Left colon (tissue), 2 donors: Measurements from ENCODE around the gene CTNNA3. TPM values are rescaled to one million over a fixed set of nuclear protein-coding genes. Genes with fewer than 3 reads are reported as not detected.

Experiments
- ATAC-seq: fragments of 200-7000 bp; cut with Tn5 transposase; one replicate; pipeline ENCODE4 v1.9.1; 2020; ENCODE audit warnings: mild to moderate bottlenecking, moderate library complexity
- DNase-seq, 2 donors: peaks; one replicate each; pipeline ENCODE4 v3.0.0-alpha.2; 2020
- intact Hi-C, 2 donors: fragments of 100-400 bp; cut with DNase I in 1 of 2; cut with micrococcal nuclease in 1 of 2; formaldehyde crosslinking; loops; one replicate each; pipeline versions ENCODE4 v1.11.2 to v1.14.0; 2022; cut with DNase I, micrococcal nuclease
- total RNA-seq, 2 donors: library from RNA; stranded (reverse); fragmentation: NEBNext Ultra II Directional; extraction: Animal tissue kit (Norgen Biotek cat#: 25700); gene quantifications; one replicate each; pipeline ENCODE4 v1.2.1, GENCODE V29; 2021
- donor health status: DM: no; HTN: no; CAD: no.
- donor health status: DM: yes; HTN: yes; CAD: no.

Gene CTNNA3
- total RNA-seq, 2 donors from 2014 or later = 0.21 to 1.0 TPM

GRCh38 chr10:66942407-66942806 lies 753.6 kb downstream of the CTNNA3 start:
- ATAC-seq (no peak), DNase-seq (no peak)

DNA sequence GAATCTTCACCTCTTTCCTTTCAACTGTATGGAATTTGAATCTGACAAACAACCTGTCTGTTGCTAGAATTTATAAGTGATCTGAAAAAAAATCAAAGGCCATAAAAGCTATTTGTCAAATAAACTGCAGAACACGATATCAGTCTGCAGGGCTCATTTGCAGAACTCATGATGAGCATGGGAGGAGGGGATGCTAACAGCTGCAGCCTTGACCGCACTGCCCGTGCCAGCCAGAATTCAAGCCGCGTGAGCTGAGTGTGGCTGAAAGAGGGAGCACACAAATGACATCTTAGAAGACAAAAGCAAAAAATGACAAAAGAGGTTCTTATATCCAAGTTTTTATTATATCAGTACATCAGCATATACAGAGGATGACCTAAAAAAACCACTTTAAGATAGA lies 754.5 kb downstream of the CTNNA3 start:
- ATAC-seq = peak; percentile 40
- intact Hi-C loops = no loop called here
- peak in 1 of 2 donors; percentile 23 for DNase-seq

More at GRCh38 chr10:66942407-66942806, 753.6 kb downstream of the CTNNA3 start:
- intact Hi-C loops = no loop called here

DNA sequence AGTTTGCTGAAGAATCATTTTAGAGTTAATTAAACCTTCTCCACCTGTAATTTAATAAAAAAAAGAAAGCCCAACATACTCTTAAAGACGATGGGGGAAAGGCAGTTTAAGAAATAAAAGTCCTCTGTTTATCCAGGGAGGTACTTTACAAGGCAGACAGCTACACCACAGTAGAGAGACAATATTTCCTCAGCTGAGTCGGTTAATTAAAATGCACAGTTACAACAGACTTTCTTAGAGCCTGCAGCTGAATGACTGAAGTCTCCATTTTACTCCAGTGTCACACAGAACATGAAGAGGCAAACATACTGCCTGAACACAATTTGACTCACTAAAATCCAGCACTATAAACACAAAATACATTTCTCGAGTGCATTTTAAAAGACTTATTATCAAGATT lies 755.0 kb downstream of the CTNNA3 start:
- ATAC-seq (peak; percentile 66), DNase-seq (no peak)
- intact Hi-C loops = no loop called here

DNA sequence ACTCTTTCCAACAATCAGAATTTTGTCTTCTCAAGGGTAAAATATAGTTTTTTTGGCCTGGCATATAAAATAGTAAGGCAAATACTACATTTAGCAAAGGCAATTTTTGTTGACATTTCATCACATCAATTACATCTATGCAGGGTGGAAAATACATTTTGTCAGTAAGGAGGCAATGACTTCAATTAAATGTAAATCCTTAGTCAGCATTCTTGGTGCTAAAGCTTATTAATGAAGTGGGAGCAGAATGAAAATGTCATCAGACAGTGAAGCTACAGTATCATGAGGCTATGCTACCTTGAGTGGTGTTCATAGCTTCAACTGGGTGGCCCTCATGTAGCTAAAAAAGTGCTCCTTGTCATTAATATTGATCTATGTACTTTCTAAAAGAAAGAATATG lies 761.3 kb downstream of the CTNNA3 start:
- ATAC-seq (no peak), DNase-seq (no peak)
- intact Hi-C loops = no loop called here

DNA sequence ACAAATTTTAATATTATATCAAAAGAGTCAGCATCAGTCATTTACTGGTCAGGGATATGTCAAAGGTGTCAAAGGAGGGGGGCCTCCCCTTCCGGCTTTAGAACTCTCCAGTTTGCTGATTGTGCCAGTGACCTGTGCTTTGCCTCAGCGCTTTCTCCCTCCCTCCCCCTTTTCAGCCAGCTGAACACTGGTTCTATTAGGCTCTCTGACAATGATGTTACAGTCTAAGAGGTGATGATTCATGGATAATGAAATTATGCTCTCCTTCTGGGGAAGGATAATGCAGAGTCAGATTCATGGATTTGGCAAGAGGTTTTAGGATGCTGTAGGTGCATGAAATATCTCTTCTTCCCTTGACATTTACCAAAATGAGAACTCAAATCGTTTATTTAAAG lies 764.0 kb downstream of the CTNNA3 start:
- DNase-seq (no peak), ATAC-seq (no peak)
- intact Hi-C loops = no loop called here

GRCh38 chr10:66931340-66931948 lies 764.6 kb downstream of the CTNNA3 start:
- no peak for DNase-seq
- intact Hi-C loops = no loop called here
- ATAC-seq = peak; percentile 65

DNA sequence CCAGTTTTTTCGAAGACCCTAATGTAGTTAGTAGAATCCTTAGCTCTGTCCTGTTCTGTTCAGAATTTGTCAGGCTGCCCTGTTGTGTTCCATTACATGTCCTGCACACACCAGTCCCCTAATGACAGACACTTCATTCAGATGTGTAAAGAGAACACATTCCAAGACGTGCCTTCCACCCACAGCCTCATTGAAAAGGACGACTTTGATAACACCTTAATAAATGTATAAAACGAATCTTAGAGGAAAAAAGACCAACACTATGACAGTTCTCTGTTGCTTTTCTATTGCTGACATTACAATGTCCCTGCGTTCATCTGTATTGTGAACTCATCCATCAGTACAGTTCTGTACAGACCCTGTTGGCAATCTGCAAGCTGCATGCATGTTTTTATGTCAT lies 766.6 kb downstream of the CTNNA3 start:
- DNase-seq (no peak), ATAC-seq (no peak)
- intact Hi-C loops = no loop called here

GRCh38 chr10:66928776-66929175 lies 767.2 kb downstream of the CTNNA3 start:
- intact Hi-C loops = no loop called here
- no peak for ATAC-seq
- no peak for DNase-seq

GRCh38 chr10:66927971-66928770 lies 767.8 kb downstream of the CTNNA3 start:
- intact Hi-C loops = no loop called here
- ATAC-seq = no peak
- DNase-seq = no peak

GRCh38 chr10:66927251-66927935 lies 768.6 kb downstream of the CTNNA3 start:
- intact Hi-C loops = no loop called here
- DNase-seq (no peak), ATAC-seq (no peak)

DNA sequence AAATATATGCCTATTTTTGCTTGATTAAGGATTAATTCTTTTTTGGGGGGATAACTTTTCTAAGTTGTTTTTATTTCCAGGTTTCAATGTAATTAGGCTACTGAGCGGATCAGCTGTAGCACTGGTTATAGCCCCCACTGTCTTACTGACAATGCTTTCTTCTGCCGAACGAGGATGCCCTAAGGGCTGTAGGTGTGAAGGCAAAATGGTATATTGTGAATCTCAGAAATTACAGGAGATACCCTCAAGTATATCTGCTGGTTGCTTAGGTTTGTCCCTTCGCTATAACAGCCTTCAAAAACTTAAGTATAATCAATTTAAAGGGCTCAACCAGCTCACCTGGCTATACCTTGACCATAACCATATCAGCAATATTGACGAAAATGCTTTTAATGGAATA lies 769.2 kb downstream of the CTNNA3 start:
- ATAC-seq = no peak
- intact Hi-C loops = no loop called here
- no peak for DNase-seq

DNA sequence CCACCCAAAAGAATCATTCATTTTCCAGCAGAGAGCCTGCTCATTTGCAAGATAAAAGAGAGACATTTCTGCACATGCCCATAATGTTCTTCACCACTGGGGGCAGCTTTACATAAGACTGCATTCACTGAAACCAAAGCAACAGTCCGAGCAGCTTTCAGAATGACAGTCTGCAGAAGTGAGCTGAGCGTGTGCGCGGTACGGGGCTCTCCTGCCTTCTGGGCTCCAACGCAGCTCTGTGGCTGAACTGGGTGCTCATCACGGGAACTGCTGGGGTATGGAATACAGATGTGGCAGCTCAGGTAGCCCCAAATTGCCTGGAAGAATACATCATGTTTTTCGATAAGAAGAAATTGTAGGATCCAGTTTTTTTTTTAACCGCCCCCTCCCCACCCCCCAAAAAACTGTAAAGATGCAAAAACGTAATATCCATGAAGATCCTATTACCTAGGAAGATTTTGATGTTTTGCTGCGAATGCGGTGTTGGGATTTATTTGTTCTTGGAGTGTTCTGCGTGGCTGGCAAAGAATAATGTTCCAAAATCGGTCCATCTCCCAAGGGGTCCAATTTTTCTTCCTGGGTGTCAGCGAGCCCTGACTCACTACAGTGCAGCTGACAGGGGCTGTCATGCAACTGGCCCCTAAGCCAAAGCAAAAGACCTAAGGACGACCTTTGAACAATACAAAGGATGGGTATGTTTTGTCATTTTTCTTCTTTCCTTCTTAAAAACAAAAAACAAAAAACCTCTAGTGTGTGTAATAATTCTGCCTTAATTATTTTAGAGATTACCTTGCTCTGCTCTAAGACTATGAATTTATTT lies 769.9 kb downstream of the CTNNA3 start, which contains the start of gene LRRTM3:
Gene LRRTM3, plus strand, starts transcription at position 141 of the 820 bp plus-strand sequence.
- intact Hi-C loops = no loop called here
- peak; percentile 19 to 25 for DNase-seq
- ATAC-seq = peak; percentile 99

- intact Hi-C loops = no loop called here
- ATAC-seq (no peak), DNase-seq (no peak)
These were observed 770.6 kb downstream of the CTNNA3 start for GRCh38 chr10:66925373-66925772.

DNA sequence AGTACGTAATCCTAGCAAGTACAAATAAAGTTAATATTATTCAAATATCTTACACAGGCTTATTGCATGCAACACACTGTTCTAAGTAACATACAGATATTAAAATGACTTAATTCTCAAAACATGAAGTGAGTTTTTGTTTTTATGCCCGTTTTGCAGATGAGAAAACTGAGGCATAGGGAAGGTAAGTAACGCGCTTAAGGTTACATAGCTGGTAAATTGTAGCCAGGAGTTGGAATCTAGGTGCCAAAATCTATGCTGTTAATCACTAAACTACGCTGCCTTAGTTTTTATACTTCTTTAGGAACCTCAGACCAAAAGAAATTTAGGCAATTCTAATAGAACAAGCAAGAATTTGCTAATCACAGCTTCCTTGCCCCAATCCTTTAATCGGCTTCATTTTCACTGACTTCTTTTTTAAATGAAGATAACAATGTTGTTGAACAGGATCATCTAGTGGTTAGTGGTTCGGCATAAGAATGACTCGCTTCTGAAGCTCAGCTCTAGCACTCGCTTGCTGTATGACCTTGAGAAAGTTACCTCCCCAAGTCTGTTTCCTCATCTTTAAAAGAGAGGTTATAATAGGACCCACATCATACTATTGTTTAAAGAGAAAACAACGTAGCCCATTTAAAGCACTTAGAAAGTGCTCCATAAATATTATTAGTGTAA lies 771.2 kb downstream of the CTNNA3 start:
- no peak for ATAC-seq
- no peak for DNase-seq
- intact Hi-C loops = no loop called here

DNA sequence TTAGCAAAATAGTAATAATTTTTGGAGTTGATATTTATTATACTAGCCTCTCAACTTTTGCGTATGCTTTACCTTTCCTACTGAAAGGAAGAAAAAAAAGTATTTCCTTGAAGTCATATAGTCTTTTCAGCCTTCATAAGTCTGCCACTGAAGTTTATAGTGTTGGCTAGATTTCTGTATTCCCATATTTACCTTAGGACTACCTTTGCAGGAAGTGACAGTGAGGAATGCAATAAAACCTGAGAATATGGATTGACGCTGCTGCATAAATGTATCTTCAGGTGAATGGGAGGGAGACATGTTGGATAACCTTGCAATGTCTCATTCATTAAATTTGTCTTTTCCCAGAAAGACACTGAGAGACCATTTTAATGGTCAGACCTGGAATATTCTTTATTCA lies 776.7 kb downstream of the CTNNA3 start:
- intact Hi-C loops = no loop called here
- ATAC-seq = peak; percentile 93
- DNase-seq = no peak

DNA sequence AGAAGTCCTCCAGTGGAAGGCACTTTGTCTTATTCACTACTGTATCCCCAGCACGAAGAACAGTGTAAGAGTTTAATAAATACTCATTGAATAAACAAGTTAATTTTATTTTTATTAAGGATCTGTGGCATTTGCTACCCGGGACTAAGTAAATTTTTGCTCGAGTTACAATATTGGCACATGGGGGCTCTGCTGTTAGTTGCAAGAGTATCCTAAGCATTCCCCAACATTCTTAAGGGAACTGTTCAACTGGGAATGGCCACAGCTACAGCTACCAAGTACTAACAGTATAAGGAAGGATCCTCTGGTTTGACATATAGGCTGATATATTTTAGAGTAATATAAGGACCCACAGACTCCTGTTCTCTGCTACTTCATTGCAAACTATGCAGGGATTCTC lies 778.9 kb downstream of the CTNNA3 start:
- intact Hi-C loops = no loop called here
- ATAC-seq (no peak), DNase-seq (no peak)

- ATAC-seq = no peak
- DNase-seq = no peak
- intact Hi-C loops = no loop called here
These were observed 780.0 kb downstream of the CTNNA3 start for GRCh38 chr10:66916030-66916429.

- ATAC-seq = no peak
- intact Hi-C loops = no loop called here
- DNase-seq = no peak
These were observed 785.3 kb downstream of the CTNNA3 start for GRCh38 chr10:66910671-66911070.

GRCh38 chr10:66892871-66893270 lies 803.1 kb downstream of the CTNNA3 start:
- ATAC-seq (no peak), DNase-seq (no peak)
- intact Hi-C loops = no loop called here
